Iris pigment epithelial cell (primary cell): ENCODE results near the gene MYOC.
A peak's percentile ranks its signal among the peaks of the same experiment; 100 is the strongest.
"Not testable (repeated sequence)": the region's sequence is repeated elsewhere in the genome, so short reads cannot be mapped to it uniquely, and the experiment has no call there.

Experiments
- DNase-seq: peaks from one replicate; pipeline ENCODE4 v3.0.0-alpha.2; 2011; ENCODE audit warnings: low read depth

MYOC gene

DNA sequence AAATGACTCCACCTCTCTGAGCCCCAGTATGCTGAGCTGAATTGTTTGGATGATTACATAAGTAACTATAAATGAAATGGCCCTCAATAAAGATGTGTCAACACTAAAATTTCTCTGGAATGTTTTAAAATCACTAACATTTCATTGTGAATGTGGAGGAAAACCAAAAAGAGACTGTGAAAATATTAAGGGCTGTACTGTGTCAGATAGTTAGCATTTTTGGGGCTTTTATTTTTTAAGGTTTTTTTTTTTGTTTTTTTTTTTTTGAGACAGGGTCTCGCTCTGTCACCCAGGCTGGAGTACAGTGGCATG is 6.3 kb downstream of the MYOC start:
- DNase-seq: no peak

DNA sequence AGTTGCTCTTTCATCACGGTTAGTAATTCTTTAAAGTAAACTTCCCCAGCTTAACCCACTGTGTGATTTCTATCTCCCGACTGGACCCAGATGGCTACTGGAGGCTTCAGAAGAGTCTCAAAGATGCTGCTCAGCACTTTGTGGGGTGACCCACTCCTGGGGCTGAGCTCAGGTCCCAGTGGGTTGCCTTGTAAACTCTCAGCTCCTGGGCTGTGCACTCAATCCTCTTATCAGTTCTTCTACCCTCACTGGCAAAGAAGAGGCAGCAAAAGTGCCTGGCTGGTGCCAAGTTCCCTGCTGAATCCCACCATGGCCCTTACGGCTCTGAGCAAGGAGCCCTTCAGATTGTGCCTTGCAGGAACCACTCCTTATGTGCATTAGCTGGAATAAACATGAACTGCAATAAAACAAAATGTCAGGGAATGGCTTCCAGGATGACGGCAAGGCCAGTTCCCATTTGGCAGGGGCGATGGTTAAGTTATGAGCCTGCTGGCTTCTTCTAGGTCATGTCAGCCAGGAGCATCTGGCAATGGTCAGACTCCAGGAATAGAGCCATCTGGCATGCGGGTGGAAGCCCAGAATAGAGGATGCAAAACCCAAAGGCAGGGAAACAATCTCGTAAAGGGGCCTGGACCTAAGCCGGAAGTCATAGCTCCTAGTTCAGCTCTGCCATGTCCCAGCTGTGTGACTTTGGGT is 6.8 kb downstream of the MYOC start:
- DNase-seq: no peak

DNA sequence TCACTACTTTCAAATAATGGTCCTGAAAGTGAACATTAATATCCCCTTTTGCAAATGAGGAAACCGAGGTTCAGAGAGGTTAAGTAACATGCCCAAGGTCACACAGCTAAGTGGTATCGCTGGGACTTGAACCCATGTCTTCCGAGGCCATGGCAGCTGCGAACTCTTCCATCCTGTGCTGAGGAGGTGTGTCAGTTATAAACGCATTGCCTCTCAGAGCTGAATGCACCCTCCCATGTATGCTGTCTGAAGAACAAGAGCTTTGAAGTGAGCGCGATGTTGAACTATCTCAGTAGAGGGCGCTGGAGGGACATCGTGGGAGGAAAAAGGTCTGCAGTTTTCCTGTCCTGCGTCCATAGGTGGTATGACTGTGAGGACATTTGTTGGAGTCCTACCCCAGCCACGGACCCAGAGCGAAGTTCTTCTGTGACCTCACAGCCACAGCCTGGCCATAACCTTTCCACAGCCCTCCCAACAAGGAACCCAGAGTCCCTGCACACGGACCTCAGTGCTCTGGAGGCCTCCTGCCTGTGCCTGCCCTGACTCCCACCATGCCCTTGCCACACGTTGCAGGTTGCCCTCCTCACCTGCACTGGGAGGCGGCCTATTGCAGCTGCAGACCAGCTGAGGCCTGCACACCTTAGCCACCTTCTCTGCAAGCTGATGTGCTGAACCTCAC is 7.5 kb downstream of the MYOC start:
- DNase-seq: peak; percentile 86

DNA sequence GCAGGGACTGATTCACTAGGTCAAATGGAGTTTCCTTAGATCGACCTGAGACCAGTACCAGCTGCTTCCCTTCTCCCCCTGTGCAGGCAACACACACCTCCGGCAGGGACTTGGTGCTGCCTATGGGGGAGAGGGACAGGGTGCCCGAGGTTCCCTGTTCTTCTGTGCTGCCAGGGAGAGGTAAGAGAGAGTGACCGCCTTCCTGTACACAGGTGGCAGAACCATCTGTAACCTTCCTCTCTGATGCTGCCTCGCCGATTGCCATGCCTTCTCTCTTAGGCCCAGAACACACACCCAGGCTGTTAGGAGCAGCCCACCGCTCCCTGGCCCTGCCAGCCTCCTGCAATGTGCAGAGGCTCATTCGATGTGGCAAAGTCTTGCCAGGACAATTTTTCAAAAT is 9.3 kb downstream of the MYOC start:
- DNase-seq: no peak

DNA sequence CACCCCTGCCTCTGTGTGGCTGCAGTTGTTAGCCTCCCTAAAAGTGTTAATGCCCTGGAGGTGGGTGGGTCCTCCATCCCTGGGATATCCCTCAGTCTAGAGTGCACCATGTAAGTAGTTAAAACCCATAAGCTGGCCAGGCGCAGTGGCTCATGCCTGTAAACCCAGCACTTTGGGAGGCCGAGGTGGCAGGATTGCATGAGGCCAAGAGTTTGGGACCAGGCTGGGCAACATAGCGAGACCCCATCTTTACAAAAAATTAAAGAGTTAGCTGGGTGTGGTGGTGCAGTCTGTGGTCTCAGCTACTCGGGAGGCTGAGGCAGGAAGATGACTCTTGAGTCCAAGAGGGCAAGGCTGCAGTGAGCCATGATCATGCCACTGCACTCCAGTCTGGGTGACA is 10.3 kb downstream of the MYOC start:
- DNase-seq: no peak

DNA sequence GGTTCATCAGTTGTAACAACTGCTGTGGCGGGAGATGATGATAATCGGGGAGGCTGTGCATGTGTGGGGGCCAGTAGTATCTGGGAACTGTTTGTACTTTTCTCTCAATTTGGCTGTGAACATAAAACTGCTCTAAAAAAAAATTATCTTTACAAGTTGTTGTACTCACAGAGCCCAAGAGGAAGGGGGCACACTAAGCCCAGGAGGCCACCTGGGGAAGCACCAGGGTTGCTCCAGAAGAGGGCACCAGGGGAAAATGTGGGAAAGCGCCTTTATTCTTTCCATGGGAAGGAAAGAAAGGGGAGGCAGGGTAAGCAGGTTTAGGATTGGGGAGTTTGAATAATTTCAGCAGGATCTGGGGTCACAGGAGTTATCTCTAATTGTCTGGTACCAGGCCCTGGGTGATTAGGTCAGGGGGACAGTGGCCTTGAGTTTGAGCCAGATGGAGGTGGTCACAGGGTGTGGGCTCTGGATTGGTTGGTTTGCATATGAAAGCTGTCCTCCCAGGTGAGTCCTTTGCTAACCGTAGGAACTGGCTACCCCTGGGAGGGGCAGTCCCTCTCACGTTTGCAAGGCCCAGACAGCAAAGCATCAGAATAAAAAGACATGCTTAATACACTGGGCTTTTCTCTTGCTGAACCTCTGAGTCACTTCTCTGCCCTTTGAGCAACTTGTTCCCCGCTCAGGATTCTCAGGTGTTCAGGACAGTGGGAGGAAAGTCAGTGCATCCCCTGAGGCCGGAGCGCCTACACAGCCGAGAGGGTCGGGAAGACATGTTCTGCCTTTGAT is 11.2 kb downstream of the MYOC start:
- DNase-seq: no peak

DNA sequence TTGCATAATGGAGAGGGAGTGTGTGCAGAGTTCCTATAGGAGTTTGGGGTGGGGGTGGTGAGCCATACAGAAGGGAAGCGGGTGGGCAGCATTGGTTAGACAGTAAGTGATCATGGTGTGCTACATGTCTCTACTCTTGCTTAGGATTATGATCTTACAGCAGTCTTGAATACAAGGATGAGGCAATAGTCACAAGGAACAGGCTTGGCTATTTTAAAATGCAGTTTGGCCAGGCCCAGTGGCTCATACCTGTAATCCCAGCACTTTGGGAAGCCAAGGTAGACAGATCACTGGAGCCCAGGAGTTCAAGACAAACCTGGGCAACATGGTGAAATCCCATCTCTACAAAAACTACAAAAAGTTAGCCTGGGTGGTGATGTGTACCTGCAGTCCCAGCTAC is 12.3 kb downstream of the MYOC start:
- no peak for DNase-seq

DNA sequence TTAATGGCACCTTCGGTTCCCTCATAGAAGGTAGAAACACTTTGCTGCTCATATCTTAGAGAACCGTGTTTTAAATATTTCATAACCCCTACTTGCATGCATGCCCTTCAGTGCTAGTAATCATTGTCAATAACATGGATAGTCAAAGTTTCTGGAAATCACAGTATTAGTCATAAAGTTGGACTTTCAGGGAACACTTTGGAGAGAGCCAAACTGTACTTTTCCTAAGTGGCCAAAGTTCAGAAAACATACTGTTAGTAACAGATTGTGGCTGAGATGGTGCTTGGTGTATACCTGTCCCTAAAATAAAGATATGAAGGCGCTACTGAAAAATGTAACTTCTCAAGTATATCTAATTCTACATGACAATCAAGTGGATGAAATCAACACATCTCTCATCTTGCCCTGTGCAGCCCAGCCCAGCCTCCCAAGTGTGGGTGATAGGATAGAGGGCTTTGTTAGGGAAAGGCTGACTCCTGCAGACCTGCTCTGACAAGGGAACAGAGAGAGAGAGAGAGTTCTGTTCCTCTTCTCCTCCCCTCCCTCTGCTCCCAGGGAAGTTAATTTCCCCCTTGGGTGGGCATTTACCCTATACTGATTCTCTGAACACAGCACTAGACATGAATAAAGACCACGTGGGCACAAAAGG is 14.4 kb downstream of the MYOC start:
- no peak for DNase-seq

DNA sequence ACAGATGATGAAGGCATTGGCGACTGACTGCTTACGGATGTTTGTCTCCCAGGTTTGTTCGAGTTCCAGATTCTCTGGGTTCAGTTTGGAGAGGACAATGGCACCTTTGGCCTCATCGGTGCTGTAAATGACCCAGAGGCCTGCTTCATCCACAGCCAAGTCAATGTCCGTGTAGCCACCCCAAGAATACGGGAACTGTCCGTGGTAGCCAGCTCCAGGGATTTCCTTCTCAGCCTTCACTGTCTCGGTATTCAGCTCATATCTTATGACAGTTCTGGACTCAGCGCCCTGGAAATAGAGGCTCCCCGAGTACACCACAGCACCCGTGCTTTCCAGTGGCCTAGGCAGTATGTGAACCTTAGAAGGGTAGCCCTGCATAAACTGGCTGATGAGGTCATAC is 16.3 kb downstream of the MYOC start:
- DNase-seq: peak; percentile 9

DNA sequence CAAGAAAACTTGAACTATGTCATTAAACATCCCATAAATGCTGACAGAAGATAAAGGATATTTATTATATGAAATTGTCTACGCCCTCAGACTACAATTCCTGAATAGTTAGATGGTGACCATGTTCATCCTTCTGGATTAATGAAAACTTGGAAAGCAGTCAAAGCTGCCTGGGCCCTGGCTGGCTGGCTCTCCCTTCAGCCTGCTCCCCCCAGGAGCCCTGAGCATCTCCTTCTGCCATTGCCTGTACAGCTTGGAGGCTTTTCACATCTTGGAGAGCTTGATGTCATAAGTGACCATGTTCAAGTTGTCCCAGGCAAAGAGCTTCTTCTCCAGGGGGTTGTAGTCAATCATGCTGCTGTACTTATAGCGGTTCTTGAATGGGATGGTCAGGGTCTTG is 16.8 kb downstream of the MYOC start:
- no peak for DNase-seq

DNA sequence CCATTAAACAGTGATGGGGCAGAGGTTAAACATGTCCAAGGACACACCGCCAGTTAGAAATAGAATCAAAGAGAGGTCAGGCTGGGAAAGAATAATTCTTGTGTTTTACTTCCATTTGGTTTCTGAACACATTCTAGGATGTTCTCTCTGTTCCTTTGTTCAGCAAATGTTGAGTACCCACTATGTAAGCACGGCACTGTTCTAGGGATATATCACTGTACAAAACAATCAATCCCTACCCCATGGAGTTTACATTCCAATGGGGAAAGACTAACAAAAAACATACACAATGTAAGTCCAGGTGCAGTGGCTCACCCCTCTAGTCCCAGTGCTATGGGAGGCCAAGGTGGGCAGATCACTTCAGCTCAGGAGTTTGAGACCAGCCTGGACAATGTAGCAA is 24.3 kb downstream of the MYOC start:
- no peak for DNase-seq

DNA sequence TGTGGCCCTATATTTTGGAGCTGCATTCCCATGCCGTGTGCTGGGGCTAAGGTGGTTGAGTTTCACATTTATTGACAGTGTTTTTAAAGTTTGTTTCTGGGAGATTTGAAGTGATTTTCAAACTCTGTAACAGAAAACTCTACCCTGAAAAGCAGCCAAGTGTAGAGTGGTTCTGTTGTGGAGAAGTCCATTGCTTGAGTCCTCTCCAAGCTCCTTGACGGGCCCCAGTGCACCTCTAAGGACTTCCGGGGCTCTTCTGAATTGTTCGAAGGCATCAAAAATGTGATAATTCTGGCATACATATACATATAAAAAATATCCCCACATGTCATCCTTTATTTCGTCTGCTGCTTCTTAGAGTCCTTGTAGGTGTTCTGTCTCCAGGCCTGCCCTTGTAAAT is 25.5 kb downstream of the MYOC start:
- DNase-seq: no peak

DNA sequence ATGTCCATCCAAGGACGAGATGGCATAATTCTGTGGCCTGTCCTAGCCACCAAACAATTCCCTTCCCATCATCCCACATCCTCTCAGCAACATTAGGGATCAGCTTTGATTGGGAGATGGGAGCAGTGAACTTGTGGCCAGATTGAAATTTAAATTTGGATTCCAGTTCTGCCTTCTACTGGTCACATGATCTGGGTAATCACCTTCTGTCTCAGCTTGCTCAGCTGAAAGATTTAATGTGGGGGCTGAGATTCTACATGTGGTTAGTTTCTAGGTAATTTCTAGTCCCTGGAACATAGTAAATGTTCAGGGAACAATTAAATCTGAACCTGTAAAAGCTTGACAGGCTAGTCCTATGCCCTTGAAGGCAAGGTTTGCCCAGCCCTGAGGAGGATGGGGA is 27.3 kb downstream of the MYOC start:
- DNase-seq: no peak

DNA sequence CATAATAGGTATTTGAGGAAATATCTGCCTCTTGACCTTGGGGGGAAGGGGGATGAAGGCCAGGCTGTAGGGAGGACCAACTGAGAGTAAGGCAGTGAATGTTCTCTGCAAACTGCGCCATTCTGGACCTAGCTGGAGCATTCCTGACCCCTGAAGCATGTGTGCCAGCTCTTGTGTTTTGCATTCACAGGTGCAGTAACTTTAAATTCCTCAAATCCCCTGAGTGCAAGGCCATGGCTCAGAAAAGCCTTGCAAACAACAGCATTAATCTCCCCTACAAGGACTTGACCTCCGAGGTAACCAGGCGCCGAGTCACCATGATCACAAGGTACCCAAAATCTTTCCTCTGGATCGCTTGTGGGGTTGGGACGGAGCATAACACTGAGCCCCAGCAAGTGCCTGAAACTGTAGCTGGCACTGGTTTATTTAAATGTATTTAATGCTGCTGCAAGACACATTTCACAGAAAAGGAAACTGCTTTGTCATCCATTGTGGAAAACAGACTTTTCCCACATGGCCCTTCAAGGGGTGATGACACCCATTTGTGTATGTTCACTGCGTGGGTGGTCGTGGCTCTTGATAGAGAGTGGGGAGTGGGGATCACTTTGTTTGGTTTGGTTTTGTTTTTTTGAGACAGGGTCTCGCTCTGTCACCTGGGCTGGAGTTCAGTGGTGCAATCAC is 28.7 kb downstream of the MYOC start:
- no peak for DNase-seq

DNA sequence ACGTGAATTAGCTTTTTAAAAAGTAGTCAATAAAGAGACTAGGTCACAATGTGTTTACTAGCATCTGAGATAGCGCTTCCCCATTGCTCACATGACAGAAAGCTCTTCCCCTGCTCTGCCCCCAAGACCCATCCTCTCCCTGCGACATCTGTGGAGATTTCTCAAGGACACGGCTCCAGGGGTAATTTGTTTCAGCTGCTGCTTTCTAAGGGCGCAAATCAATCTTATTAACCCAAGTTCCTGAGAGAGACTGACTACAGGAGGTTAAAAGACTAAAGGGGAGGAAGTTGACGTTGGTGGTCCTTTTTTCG is 30.4 kb downstream of the MYOC start, which contains the start of gene MYOCOS:
TSS of gene MYOCOS (plus strand) at position 92 of the 311 bp plus-strand sequence. CDS start 1,641 bp downstream, outside the sequence.
- no peak for DNase-seq

DNA sequence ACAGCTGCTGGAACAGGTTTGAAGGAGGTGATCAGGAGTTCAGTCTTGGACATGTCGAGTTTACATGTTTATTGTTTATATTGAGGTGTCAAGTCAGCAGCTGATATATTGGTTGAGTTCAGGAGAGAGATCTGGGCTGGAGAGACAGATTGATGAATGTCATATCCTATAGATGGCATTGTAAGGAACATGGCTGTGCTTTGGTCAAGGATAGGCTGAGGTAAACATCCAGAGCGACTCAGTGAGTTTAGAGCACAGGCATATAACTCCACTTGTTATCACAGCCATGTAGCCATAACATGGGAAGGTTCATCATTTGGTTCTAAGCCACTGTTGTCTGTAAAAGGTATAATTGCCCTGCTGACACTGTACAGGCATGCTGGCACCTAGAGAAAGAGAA is 35.9 kb downstream of the MYOC start:
- no peak for DNase-seq

DNA sequence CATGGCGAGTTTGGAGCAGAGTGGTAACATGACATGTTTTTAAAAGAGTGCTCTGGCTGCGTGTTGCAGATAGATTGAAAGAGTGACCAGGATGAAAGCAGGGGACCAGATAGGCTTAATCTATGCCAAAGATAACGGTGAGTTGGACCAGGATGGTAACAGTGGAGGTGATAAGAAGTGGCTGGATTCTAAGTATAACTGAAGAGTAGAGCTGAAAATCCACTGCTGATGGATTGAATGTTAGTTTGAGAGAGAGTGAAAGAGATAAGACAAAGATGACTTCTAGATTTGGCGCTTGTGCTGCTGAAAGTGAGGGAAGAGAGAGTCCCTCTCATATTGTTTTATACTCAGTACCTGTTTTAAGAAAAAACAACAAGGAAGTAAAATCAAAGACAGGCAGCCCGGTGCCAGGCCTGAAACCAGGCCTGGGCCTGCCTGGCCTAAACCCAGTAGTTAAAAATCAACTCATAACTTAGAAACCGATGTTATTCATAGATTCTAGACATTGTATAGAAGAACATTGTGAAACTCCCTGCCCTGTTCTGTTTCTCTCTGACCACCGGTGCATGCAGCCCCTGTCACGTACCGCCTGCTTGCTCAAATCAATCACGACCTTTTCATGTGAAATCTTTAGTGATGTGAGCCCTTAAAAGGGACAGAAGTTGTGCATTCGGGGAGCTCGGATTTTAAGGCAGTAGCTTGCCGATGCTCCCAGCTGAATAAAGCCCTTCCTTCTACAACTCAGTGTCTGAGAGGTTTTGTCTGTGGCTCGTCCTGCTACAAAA is 37.2 kb downstream of the MYOC start:
- not testable (repeated sequence) for DNase-seq

DNA sequence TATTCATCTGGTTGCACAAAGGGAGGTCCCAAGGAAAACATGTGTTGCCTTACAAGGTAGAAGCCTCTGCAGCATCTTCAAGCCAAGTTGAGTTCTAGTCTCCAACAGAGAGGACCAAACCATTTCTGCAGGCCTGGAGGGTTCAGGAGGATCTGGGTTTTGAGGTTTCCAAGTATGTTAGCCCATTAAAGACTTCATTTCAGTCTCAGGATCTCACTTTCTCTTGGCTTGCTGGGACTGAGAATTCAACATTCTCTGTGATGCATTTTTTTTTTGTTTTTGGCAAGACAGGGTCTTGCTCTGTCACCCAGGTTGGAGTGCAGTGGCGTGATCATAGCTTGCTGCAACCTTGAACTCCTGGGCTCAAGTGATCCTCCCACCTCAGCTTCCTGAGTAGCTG is 39.2 kb downstream of the MYOC start:
- no peak for DNase-seq

DNA sequence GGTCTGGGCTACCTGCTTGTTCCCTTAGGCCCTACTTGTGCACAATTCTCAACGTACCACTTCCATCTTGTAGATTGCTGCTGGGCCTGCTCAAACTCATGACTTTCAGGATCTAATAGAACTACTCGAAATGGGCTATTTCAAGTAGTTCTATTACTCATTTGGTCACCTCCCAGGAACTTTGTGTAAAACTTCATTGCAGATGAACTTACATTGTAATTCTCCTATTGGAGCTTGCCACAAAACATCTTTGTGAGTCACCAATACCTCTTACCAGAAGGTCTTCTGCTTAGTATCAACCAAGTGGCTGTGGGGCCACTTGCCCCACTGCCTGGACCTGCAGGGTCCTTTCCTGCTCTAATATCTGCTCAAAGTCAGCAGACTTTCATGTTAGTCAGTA is 41.2 kb downstream of the MYOC start:
- DNase-seq: peak; percentile 57

DNA sequence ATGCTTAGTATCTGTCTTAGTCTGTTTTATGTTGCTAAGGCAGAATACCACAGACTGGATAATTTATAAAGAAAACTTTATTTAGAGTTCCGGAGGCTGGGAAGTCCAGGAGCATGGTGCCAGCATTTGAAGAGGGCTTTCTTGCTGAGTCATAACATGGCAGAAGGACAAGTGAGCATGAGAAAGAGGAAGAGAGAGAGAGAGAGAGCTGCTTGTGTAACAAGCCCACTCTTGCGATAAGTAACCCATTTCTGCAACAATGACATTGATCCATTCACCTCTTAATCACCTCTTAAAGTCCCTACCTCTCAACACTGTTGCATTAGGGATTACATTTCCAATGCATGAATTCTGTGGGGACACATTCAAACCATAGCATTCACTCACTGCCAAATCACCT is 42.1 kb downstream of the MYOC start:
- peak; percentile 16 for DNase-seq

DNA sequence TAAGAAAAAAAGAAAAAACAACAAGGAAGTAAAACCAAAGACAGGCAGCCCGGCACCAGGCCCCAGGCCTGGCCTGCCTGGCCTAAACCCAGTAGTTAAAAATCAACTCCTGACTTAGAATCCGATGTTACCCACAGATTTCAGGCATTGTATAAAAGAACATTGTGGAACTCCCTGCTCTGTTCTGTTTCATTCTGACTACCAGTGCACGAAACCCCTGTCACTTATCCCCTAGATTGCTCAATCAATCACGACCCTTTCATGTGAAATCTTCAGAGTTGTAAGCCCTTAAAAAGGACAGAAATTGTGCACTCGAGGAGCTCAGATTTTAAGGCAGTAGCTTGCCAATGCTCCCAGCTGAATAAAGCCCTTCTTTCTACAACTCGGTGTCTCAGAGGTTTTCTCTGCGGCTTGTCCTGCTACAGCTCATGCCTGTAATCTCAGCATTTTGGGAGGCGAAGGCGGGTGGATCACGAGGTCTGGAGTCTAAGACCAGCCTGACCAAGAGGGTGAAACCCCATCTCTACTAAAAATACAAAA is 46.0 kb downstream of the MYOC start:
- DNase-seq: no peak
